GM19397 (cell line): ENCODE data around the gene SMPD3.
"Not testable (repeated sequence)": the region's sequence is repeated elsewhere in the genome, so short reads cannot be mapped to it uniquely, and the experiment has no call there.

Experiments used
- ATAC-seq: cut with Tn5 transposase; IDR thresholded peaks from one replicate; pipeline ENCODE4 v1.9.1; 2021; ENCODE audit warnings: mild to moderate bottlenecking, moderate library complexity; ENCODE audit not compliant: unreplicated experiment

SMPD3 gene

DNA sequence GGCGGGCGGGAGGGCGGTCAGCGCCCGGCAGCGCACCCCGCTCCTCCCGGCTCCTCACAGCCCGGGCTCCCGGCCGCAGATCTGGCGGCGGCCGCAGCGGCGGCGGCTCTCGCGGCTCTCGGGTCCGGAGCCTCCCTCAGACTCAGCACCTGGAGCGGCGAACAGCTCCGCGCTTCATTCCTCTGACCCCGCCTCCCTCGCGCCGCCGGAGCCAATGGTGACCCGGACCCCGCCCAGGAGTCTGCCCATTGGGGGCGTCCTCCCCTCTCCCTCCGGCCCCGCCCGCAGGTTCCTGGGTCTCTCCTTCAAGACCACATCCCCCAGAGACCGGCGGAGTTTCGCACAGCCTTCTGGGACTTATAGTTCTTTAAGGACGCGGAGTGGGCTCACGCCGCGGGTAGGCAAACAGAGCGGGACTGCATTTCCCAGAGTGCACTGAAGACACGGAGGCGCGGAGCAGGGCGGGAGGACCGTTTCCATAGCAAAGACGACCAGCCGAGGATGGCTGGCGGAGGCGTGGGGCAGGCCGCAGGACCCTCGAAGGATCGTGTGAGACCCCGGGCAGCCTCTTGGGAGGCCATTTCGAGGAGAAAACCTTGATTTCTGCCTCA lies at the start of gene SMPD3:
Gene SMPD3 (minus strand): TSS at position 149 of the 611 bp plus-strand sequence. CDS start 76,327 bp downstream, outside the sequence.
- ATAC-seq = peak; percentile 90

DNA sequence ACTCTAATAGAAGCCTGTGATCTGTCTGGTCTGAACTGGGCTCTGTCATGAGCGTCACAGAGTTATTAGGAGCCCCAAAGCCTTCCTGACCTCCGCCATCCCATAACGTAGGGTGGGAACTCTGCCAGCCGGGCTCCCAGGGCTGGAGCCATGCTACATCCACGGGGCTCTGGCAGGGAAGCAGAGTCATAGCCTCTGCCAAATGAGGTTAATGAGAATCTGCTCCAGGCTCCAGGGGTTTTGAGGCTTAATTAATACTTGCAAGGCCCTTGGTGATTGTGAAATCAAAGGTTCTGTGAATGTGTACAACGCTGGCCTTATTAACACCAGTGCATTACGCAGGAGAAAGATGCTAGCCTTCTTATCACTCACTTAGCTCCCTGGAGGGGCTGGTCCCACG lies 48.4 kb upstream of the SMPD3 start:
- no peak for ATAC-seq

- ATAC-seq = not testable (repeated sequence)
Observed at GRCh38 chr16:68494261-68494660, 46.0 kb upstream of the SMPD3 start.

- no peak for ATAC-seq
Observed at GRCh38 chr16:68493412-68494070, 45.2 kb upstream of the SMPD3 start.

GRCh38 chr16:68492543-68493411 lies 44.5 kb upstream of the SMPD3 start:
- ATAC-seq = no peak

GRCh38 chr16:68492151-68492542 lies 43.8 kb upstream of the SMPD3 start:
- no peak for ATAC-seq

GRCh38 chr16:68491576-68491950 lies 43.3 kb upstream of the SMPD3 start:
- no peak for ATAC-seq

DNA sequence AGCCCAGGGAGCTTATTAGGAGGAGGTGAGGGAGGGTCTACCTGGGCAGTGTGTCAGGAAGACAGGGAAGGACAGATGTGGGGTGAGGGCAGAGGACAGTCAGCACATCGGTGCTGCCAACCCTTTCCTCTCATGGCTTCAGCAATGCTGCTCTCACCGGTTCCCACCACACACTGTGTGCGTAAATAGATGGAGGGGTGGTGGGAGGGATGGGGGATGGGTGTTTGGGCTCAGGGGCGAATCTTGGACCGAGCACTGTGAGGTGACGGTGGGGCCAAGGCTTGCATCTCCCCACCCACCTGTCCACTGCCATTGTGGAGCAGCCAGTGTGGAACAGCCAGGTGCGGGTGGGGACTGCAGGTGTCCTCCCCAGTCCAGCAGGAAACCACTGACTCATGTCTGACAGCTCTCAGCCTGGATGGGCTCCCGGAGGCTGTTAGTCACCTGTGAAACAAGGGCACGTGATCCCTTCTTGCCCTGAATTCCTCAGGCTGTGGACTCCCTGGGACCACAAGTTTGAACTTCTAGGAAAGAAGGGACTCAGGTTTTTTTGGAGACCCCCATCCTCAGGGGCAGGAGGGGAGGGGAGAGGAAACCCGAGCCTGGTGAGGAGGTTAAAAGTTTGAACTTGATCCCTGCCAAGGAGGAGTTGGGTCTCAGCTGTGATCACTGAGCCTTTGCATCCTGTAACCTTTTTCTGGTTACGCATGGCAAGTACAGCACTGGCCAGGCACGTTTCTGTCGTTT lies 42.7 kb upstream of the SMPD3 start:
- no peak for ATAC-seq

GRCh38 chr16:68490358-68490757 lies 42.0 kb upstream of the SMPD3 start:
- ATAC-seq = no peak

- ATAC-seq = no peak
Observed at GRCh38 chr16:68488554-68488953, 40.2 kb upstream of the SMPD3 start.

DNA sequence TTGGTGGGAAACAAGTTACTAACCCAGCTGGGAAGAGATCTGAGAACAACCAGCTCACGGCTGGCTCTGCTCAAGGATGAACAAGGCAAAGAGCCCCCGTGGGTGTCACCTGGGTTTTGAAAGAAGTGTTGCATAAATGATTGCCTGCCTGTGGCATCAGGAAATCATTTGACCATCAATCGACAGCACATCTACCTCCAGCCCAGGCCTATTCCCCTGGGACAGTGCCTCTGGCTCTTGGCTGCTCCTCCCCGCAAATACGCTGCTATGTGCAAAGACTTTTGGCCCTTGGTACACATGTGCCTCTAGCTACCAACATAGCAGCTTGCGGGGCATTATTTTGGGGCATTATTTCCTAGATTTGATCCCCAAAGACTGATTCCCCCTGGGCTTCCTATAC lies 39.4 kb upstream of the SMPD3 start:
- ATAC-seq = no peak

DNA sequence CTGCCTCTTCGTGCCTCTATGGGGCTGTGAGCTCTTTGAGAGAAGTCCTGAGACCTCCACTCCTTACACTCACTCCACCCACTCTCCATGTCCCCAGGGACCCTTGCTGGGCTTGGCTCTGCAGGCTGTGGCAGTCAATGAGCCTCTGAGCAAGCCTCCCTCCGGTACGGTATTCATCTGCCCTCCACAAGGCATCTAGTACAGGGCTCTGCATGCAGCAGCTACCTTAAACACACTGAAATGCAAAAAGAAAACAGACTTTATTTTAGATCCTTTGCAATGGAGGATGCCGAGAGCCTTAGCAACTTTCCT lies 38.9 kb upstream of the SMPD3 start:
- ATAC-seq = no peak

DNA sequence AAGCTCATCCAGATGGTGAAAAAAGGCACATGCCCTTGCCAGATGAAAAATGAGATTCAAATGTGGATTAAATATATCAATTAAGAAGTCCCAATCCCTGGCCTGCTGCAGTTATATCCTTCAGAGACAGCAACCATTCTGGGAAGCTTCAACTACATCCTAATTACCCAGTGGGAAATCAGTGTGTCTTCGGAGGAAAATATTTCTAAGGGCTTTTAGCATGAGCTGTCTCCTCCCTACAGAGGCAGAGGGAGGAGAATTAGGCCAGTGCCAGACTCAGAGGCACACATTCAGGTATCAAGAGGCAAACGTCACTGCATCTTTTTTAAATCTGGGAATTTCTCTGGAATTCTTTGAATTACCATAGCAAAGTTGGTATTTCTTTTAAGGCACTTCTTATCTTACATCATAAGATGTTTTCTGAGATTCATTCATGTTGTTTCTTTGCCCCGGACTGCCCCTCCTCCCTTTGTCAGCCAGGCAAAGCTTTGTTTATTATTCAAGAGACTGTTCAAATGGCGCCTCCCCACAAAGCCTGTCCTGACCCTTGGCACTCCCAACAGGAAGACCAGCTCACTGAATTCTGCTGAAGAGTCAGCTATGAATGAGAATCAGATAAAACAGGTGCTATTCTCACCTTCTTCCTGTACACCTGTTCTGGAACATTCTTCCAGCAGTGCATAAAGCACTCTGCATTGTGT lies 38.3 kb upstream of the SMPD3 start:
- ATAC-seq = no peak

DNA sequence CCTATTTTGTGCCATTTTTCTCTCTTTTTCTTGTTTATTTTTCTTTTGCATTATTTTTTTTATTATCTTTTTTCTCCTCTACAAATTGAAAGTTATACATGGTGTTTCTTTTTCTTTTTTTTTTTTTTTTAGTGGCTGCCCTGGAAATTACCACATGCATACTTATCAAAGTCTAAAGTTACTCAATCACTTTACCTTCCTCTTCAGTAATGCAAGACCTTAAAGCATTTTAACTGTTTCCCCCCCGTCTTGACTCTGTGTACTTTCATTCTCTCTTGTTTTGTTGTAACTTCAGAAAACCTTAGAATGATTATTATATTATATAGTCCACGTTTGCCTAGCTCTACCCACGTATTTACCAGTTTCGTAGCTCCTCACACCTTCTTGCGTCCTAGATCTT lies 33.3 kb upstream of the SMPD3 start:
- ATAC-seq = no peak

DNA sequence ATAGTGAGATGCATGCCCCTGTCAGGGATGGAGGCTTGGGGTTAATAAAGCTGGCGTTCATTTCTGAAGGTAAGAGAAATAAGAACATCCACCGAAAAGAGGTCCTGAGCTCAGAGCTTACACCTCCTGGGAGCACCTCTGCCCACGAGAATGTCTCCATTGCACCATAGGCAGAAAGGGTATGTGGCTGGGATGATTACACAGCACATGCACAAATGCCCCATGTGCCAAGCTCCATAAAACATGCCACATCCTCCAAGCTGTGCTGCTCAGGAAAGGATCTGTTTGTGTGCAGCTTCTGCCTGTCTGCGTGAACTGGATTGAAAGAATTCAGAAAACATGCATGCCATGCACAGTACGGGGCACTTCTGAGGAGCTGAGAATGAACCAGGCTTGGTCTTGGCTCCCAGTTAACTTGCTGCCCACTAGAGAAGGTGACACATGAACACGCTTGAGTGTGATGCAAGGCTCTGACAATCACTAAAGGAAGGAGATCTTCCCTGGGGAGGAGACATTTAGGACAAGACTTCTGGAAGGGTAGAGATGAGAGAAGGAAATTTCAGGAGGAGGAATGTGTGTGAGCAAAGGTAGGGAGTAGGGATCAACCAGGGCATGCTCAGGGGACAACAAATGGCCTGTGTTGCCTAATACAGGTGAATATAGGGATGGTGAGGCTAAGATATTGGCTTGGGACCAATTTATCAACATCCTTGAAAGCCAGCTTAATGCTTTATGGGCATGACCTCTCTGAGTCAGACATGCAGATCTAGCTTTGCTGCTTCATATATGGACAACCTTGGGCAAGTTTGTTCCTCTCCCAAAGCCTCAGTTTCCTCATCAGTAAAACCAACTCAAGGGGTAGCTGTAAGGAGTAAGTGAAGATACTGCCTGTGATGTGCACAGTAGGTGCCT lies 32.0 kb upstream of the SMPD3 start:
- ATAC-seq = no peak

GRCh38 chr16:68479271-68479670 lies 31.0 kb upstream of the SMPD3 start:
- no peak for ATAC-seq

- no peak for ATAC-seq
Observed at GRCh38 chr16:68478526-68479250, 30.4 kb upstream of the SMPD3 start.

GRCh38 chr16:68475071-68475470 lies 26.8 kb upstream of the SMPD3 start:
- no peak for ATAC-seq
